Measurements from ENCODE around the gene TBC1D19.

Gene TBC1D19

DNA sequence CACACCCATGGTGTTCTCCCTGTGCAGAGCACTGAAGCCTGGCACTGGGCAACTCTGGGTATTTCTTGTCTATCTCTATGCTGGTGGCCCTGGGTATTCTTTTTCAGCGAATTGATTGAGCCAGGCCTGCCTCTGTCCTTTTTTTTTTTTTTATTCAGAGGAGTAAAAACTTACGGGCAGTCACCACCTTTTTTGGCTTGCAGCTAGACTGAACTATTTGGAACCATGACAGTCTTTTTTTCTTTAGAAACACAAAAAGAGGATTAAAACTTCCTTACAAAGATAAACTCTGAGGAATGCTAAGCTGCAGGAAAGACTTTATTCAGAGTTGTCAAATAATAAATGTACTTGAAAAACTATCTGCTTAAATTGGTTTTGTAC is 157.6 kb downstream of the TBC1D19 start:
- DNase-seq, result no peak

DNA sequence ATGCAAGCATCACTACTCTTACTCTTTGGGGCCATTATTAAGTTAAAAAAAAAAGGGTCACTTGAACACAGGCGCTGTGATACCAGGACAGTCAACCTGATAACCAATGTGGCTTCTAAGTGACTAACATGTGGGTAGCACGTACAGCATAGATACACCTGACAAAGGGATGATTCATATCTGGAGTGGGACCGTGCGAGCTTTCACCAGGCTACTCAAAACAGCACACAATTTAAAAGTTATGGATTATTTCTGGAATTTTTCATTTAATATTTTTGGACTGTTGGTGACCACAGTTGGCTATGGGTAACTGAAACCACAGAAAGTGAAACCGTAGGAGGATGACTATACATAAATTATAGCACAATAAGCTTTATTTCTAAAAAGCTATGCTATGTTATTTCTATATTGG is 162.9 kb downstream of the TBC1D19 start:
- peak; percentile 48 for DNase-seq

DNA sequence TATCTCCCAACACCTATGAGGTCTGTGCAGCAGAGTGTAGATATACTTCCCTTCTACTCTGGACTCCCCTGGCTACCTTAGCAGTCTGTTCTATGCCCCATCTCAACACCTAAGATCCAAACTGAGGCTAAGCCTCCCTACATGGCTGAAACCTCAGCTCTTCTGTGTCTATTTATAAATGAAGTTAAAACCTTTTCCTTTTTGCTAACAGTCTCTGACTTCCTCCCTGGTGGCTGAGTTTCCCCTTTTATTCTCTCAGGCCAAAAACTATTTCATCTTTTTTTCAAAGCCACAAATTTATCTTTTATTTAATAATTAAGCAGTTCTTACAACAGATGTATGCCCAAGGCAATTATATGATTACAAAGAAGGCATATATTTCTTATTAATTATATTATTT is 164.9 kb downstream of the TBC1D19 start:
- DNase-seq, result no peak

DNA sequence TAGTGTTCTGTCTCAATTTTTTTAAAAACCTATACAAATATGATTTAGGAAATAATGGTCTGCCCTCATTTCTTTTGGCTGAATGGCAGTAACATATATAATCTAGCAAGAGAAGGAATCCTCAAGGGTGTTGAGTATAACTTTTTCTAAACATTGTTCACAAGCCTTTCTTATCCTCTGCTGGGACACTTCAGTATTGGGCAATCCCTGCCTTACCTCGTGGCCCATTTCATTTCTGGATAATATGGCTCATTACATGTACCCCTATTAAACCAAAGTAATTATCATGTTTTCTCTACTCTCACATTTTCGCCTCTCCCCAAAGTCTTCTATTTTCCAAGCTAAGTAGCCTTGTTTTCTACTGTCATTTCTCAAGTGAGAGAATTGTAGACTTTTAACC is 166.0 kb downstream of the TBC1D19 start:
- DNase-seq, result no peak

DNA sequence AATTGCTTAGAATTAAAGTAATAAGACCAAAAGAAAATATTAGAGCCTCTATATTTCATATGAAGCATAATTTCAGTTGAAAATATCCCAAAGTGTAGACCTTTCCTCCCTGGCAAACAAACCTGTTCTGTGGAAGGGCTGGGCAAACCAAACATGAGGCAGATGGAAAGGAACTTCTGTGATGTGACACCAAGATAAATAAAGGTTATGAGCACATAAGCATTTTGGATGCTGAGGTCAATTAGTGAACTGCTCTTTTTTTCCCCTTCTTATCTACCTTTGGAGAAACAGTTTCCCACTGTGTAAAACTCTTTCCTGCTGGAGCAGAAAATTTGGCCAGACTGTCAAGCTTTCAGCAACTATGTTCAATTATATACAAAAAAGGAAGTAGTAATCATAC is 167.1 kb downstream of the TBC1D19 start:
- no peak for DNase-seq

DNA sequence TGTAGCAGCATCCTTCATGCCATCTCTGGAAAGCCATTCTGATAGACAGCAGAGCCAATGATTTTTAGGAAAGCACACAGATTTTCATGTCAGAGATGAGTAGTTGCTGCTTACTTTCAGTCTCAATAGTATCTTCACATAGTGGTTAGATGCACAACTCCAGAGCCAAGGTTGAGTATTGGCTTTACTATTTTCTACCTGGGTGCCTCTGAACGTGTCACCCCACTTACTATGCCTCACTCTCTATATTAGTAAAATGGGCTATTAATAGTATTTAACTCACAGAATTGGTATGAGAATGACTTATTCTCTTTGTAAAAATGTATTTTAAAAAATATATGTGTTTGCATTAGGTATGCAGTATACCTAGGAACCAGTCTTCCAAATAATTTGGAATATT is 168.0 kb downstream of the TBC1D19 start:
- no peak for DNase-seq

DNA sequence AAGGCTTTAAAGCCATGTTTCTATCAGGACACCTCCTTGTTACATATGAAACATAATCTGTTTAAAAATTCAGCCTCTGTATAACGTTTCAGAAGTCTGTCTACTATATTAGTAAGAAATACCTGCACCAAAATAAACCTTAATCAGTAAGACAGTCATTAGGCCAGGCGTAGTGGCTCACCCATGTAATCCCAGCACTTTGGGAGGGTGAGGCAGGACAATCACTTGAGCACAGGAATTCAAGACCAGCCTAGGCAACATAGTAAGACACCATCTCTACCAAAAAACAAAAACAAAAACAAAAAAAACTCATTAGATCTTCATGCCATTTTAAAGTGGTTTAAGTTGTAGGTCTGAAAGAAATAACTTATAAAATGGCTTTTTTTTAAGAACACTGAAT is 169.3 kb downstream of the TBC1D19 start:
- no peak for DNase-seq

DNA sequence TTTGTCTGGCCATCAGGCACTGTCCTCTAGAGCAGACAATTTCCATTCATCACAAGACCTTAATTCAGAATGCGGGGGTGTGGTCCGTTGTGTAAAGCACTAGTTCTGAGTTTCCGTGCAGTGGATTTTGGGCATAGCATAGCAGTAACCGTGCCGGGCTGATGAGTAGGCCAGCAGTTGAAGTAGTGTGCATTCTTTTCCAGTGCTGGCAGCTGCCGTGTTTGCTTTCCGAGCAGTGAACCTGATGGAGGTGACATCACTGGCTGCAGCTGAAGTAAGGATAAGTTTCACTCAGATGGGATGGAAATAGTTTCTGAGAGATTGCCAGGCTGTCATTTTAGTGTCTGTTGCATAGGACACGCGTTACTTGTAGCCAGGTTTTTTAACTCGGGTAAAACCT is 169.7 kb downstream of the TBC1D19 start:
- DNase-seq, result no peak

DNA sequence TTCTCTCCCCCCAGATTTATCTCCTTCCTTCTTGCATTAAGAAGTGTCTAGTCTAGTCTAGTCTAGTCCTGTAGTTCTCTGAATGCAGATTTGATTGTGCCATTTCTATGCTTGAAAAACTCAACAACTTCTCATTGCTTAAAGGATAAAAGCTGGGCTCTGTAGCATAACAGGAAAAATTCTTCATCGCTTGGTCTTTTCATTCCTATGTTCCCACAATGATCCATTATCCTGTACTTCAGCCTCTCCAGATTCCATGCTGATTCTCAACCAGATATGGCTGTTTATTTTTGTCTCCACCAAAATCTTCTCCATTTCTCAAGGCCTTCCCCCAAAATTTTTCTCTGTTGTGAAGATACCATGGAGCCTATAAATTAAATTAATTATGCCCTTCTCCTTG is 173.9 kb downstream of the TBC1D19 start:
- DNase-seq, result no peak

DNA sequence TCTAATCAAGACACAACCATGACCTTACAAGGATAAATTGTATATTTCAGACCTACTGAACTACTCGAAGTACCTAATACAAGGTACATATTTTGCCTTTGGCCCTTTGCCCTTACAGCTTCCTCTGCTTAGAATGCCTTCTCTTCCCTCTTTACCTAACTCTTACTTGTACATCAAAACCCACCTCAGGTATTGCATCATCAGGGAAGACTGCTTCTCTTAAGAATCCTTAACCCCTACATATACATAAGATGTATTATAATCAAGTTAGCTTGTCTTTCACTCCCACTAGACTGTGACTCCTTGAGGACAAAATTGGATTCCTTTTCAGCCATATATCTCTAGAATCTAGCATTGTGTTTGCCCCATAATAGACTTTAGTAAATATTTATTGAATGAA is 175.0 kb downstream of the TBC1D19 start:
- no peak for DNase-seq

DNA sequence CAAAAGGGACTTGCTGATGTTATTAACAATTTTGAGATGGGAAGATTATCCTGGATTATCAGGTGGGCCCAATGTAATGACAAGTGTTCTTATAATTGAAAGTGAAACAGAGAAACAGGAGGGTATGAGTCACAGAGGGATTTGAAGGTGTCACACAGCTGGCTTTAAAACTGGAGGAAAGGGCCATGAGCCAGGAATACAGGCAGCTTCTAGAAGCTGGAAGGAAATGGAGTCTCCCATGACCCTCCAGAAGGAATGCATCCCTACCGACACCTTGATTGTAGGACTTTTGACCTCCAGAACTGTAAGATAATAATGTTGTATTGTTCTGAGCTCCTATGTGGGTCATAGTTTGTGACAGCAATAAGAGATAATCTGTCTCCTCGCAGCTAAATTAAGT is 178.8 kb downstream of the TBC1D19 start:
- DNase-seq, result no peak

DNA sequence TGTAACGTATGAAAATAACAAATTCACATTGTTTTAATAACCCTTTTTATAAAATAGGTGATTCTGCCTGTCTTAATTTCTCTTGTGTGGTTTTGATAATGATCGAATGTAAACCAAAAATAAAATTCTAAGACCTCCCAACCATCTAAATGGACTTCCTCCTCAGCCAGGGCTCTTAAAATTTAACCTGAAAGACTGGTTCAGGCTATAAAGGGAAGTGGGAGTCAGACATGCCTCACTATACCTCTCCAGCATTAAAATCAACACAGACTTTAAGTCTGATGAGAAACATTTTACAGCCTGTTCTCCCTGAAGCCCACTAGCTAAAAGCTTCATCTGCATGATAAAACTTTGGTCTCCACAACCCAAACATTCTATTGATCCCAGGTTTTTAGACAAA is 179.2 kb downstream of the TBC1D19 start:
- no peak for DNase-seq

DNA sequence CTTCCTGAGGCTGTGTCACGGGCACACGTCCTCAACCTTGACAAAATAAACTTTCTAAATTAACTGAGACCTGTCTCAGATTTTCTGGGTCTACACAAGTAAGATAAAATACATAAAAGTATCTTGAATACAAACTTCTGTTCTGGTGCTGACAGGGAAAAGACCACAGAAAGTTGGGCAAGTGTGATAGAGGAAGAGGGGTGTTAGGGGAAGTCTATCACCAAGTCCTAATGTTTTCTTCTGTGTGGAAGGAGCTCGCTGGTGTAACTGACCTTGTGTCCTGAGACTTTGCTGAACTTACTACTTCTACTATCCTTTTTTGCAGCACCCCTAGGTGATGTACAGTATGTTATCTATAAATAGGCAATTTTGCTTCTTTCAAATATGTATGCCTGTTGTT is 179.8 kb downstream of the TBC1D19 start:
- no peak for DNase-seq

DNA sequence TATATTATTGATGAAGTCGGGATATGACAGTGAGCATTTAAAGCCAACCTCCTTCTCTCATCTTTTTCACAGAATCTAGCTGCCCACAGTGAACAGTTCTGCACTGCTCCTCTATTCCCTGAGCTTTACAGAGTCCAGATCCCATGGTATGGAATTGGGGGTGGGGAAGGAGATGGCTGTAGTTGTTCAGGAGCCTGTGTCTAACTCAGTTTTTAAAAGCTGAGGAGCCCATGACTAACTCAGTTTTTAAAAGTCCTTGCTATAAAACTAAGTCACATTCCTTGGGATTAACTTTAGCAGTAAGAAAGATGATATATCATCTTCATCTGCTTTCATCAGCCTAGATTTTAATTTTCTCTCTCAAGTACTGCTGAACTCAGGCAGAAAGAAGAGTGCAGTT is 180.3 kb downstream of the TBC1D19 start:
- no peak for DNase-seq

DNA sequence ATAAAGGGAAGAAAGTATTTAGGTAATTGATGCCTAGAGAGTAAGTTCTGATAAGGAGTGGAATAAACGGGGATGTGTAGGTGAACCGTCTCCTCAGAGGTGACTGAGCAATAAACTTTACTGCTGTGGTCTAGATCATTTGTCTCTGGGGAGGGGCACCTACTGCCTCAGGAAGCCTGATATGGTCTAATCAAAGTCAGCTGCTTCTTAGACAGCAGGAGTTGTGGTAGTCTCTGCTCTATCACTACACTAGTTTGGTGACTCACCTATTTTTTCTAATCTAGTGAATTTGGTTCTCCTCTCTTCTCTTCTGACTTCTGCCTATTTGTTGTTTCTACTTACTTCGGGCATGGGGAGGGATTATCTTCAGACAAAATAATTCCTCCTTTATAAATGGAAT is 181.6 kb downstream of the TBC1D19 start:
- no peak for DNase-seq

DNA sequence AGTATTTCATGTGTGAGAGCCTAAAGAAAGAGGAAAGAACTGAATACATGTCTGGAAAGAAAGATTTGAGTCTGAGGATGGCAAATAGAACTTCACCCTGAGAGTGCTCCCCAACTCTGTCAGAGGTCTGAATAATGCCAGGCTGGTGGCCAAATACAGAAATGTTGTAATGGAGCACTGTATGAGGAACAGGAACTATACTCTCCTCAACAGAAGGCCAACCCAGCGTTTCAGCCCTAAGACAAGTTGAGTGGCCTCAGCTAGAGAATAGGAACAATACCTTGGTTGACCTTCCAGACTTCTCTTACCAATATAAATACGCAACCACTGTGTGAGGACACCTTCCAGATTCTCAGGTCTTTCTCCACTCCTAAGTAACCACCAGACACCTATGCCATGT is 182.3 kb downstream of the TBC1D19 start:
- DNase-seq, result no peak

DNA sequence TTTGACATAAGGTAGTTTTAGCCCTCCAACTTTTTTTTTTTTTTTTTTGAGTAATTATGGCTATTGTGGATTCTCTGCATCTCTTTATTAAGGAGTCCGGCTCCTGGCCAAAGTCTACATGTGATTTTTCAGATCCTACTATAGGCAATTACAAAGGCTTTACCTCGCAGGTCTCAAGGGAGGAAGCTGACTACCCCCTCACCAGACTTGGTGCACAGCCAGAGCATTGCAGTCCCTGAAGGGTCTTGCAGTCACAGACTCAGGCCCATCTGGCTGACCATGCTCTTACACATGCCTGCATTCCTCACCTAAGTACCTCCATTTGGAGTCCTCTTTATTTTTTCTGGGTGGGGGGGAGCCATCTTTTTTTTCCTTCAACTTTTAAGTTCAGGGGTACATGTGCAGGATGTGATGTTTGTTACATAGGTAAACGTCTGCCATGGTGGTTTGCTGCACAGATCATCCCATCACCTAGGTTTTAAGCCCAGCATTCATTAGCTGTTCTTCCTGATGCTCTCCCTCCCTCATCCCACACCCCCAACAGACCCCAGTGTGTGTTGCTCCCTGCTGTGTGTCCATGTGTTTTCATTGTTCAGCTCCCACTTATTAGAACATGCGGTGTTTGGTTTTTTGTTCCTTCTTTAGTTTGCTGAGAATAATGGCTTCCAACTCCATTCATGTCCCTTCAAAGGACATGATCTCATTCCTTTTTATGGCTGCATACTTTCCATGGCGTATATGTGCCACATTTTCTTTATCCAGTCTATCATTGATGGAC is 188.4 kb downstream of the TBC1D19 start:
- no peak for DNase-seq

DNA sequence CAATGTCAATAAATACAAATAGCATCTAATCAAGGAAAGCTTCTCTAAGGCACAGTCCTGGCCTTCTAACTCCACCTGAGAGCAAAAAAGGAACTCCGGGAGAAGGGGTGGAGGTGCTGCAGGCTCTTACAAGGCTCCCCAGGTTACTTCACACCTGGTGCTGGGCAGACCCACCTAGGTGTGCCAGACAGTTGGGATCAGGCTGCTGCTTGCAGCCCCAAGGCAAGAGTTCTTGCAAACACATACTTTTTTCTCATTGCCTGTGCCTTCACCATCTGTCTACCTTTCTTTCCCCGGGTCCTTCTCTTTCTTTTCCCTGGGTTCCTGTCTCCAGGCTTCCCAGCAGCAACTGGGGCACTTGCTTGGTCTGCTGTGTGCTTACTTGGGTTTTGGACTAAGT is 195.3 kb downstream of the TBC1D19 start:
- no peak for DNase-seq

DNA sequence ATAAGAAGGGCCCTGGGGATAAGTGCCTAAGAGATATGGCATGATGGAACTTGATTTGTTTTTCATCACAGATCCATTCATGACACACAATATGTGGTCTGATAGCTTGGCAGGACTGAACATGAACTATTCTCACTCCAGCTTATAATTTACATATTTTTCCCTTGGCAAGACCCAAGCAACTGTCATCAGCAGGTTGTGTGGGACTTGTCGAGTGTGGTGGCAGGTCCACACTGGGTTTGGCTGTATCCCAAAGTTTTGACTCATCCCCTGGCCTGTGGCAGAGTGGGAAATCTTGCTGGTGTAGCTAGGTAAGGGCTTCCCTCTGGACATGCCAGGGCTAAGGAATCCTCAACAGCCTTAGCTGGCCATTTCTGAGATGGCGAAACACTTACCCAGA is 195.8 kb downstream of the TBC1D19 start:
- no peak for DNase-seq

DNA sequence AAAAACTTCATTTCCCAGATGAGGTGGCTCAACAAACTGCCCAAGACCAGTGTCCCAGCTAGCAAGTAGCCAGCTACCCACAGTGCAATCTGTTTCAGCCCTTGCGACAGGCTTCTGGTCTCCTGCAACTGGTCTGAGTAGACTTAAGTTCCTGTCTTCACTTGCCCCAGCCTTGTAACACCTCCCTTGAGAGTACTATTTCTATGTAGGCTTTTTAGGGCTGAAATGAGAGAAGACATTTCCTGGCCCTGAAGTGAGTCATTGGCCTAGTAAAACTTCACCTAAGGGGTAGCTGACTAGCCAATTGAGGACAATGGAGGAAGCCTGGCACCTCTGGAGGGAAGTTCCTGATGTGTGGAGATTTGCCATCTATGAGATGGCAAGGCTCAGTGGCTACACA is 196.7 kb downstream of the TBC1D19 start:
- DNase-seq, result no peak

DNA sequence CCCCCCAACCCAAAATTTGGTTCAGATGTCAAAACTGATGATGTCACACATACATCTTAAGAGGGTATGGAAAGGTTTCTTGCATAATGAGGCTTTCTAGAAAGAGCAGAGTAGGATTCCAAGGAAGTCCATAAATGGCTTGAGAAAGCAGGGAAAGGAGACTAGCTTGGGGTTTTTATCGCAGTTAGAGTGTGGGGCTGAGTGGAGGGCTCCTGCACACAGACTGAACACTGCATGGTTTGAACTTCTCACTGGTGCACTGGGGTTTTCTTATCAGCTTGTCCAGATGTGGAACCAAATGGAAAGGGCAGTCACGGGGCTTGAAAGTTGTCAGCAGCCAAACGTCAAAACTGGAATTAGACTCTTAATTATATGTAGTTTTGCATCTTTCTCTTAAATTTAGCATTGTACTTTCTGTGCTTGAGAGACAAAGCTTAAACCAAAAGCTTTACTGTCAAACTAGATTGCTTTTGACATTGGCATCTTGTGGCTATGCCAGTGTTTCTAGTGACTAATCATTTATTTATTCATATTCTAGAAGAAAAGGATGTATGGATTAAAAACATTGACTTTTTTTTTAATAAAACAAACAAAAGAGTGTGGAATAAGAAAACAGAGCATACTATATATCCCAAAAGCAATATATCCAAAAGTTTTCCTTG is 198.4 kb downstream of the TBC1D19 start:
- no peak for DNase-seq

DNA sequence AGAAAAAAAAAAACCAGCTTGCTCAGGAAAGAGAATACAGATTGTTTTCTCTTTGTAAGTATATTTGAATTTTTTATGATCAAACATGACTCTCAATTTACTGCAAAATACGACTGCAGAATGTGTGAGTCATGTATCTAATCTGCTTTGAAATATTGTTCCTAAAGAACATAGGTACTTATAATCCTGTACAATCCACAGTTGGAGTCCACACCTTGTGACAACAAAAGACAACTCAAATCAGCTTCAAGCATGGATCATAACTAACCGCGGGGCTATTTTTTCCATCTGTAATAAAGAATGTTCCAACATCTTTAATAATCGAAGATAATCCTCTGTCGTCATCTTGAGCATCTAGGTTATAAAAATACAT is 198.9 kb downstream of the TBC1D19 start:
- no peak for DNase-seq

DNA sequence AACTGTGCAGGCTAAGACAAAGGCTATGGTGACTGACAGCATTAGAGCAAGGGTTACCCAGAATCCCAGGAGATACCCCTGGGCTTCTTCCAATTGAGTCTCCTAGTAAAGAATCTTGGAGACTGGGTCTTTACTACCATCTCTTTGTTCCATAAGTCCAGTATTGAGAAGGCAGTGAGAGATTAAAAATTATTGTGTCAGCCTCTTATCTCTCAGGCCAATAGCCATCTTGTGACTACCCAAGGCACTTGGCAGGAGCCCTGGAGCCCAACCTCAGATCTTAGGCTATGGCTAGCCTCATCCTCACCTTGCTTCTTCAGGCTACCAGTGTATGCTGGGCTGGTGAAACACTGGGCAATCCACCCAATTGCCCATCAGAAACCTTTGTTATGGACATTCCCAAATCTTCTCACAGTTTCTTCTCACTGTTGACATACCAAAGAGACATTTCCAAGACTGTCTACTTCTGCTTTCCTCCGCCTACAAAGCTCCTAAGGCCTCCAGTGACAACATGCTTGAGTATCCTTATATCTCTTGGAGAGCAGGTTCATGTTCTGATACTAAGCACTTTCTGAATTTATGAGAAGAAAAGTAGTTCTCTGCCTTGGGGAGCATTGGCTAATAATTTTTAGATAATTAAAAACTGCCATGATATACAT is 200.5 kb downstream of the TBC1D19 start:
- no peak for DNase-seq

DNA sequence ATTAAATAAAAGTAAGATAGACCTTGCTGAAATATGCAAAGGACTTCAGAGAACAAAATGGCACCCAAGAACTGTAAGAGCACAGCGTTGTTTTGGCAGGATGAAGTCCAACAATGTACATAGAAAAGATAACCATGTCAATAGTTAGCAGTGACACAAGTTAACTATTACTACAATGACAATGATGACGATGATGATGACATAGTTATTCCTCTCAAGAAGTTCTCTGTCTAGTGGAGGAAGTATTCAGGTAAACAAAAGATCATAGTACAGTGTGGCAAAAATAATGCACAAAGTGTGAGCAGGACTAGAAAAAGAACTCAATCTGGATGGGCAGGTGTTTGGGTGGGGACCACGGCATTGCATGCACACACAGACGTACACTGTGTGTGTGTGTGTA is 201.4 kb downstream of the TBC1D19 start:
- no peak for DNase-seq

DNA sequence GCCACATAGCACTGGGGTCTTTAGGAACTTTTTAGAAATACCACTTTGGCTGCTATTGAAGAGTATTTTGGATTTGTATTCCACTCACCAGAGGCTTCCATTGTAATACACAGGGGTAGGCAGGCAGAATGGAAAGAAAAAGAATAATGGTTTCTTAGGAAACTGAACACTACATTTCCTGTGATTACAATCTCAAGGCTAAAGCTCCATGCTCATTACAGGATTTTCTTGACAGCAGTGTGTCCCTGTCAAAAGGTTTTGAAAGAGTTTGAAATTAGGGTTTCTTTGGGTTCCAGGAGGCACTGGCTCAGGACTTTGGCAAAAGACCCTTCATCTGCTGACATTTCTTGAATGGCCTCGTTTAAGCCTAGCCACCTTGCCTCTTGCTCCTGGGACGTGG is 201.9 kb downstream of the TBC1D19 start:
- DNase-seq, result no peak
